Mammary epithelial cell (primary cell): ENCODE data around the gene PYY.

Source experiments
- CTCF ChIP-seq, 2 donors: IDR thresholded peaks in 1 of 2; conservative IDR thresholded peaks in 1 of 2; 2 replicates each; pipeline ENCODE4 v1.5.1; 2011 to 2012; ENCODE audit warnings: inconsistent platforms in 2 of 2, low read length in 2 of 2, mild to moderate bottlenecking in 2 of 2, control low read depth in 1 of 2, low read depth in 1 of 2; ENCODE audit not compliant: insufficient read depth in 1 of 2; ENCODE audit errors: extremely low read depth in 1 of 2
- EZH2 ChIP-seq: IDR thresholded peaks from 2 replicates; pipeline ENCODE4 v1.6.1; 2012; ENCODE audit warnings: low read length, inconsistent platforms, borderline replicate concordance

- TF ChIP-seq CTCF (conservative IDR thresholded peaks at IDR 0.05 in 1 of 2, IDR thresholded peaks at IDR 0.05 in 1 of 2; ENCODE audit: extremely low read depth in 1 of 2, insufficient read depth in 1 of 2, low read depth in 1 of 2, low read length in 2 of 2) = no peak
- TF ChIP-seq EZH2 = no peak
Observed at GRCh38 chr17:43999024-43999423, 45.3 kb upstream of the PYY start.
